CD4-positive, alpha-beta T cell treated with Interleukin-2 at 100 ng/mL for 4 hours (primary cell): Measurements from ENCODE around the gene PCDH15.
"Not testable (repeated sequence)": the region's sequence is repeated elsewhere in the genome, so short reads cannot be mapped to it uniquely, and the experiment has no call there.

ENCODE experiments used
- DNase-seq: peaks from one replicate; pipeline ENCODE4 v3.0.0-alpha.2; 2020; ENCODE audit warnings: low spot score

PCDH15 gene

GRCh38 chr10:53980210-53980609, 820.8 kb downstream of the PCDH15 start:
- no peak for DNase-seq

- DNase-seq, result no peak
Observed at GRCh38 chr10:53978301-53978700, 822.7 kb downstream of the PCDH15 start.

GRCh38 chr10:53977267-53977666, 823.8 kb downstream of the PCDH15 start:
- DNase-seq, result no peak

- no peak for DNase-seq
Observed at GRCh38 chr10:53957401-53957800, 843.6 kb downstream of the PCDH15 start.

- no peak for DNase-seq
Observed at GRCh38 chr10:53955091-53955490, 845.9 kb downstream of the PCDH15 start.

- DNase-seq, result no peak
Observed at GRCh38 chr10:53952698-53953630, 848.1 kb downstream of the PCDH15 start.

- DNase-seq, result no peak
Observed at GRCh38 chr10:53939654-53940053, 861.4 kb downstream of the PCDH15 start.

- DNase-seq, result no peak
Observed at GRCh38 chr10:53930648-53931047, 870.4 kb downstream of the PCDH15 start.

GRCh38 chr10:53924051-53924700, 876.9 kb downstream of the PCDH15 start:
- not testable (repeated sequence) for DNase-seq

- DNase-seq, result no peak
Observed at GRCh38 chr10:53918755-53919154, 882.3 kb downstream of the PCDH15 start.

- DNase-seq, result no peak
Observed at GRCh38 chr10:53909791-53910190, 891.2 kb downstream of the PCDH15 start.

- no peak for DNase-seq
Observed at GRCh38 chr10:53904506-53905241, 896.4 kb downstream of the PCDH15 start.

- no peak for DNase-seq
Observed at GRCh38 chr10:53903756-53904155, 897.3 kb downstream of the PCDH15 start.

- DNase-seq, result no peak
Observed at GRCh38 chr10:53899463-53900160, 901.4 kb downstream of the PCDH15 start.

GRCh38 chr10:53898532-53898931, 902.5 kb downstream of the PCDH15 start:
- DNase-seq, result no peak

GRCh38 chr10:53894145-53894544, 906.9 kb downstream of the PCDH15 start:
- DNase-seq, result no peak

GRCh38 chr10:53893061-53893460, 908.0 kb downstream of the PCDH15 start:
- DNase-seq, result no peak

- no peak for DNase-seq
Observed at GRCh38 chr10:53886325-53887300, 914.4 kb downstream of the PCDH15 start.

- DNase-seq, result no peak
Observed at GRCh38 chr10:53864846-53865245, 936.2 kb downstream of the PCDH15 start.

- no peak for DNase-seq
Observed at GRCh38 chr10:53852450-53853175, 948.4 kb downstream of the PCDH15 start.
